K562 (cell line): Measurements from ENCODE around the gene GNAT2. TPM values are rescaled to one million over a fixed set of nuclear protein-coding genes. Genes with fewer than 3 reads are reported as not detected.

ENCODE experiments used
- AFF1 ChIP-seq, 2 experiments: fragments of 450-650 bp; IDR thresholded peaks; 2 replicates each; pipeline ENCODE4 v1.6.1; 2018; ENCODE audit warnings: mild to moderate bottlenecking in 2 of 2, low read depth in 1 of 2; ENCODE audit not compliant: partially characterized antibody in 2 of 2
- ATF3 ChIP-seq, 2 experiments: fragments of 450-650 bp in 1 of 2; sonication (generic) in 1 of 2; formaldehyde crosslinking in 1 of 2; IDR thresholded peaks in 1 of 2; conservative IDR thresholded peaks in 1 of 2; 2 replicates each; pipeline versions ENCODE4 v1.6.1 to v1.8.1; 2016 to 2023; ENCODE audit warnings: mild to moderate bottlenecking in 2 of 2, moderate library complexity in 2 of 2, inconsistent platforms in 1 of 2, missing genetic modification reagents in 1 of 2
- CREM ChIP-seq: IDR thresholded peaks from 2 replicates; pipeline ENCODE4 v1.6.1; 2014; ENCODE audit warnings: antibody characterized with exemption, low read depth
- EP400 ChIP-seq: fragments of 450-650 bp; IDR thresholded peaks from 2 replicates; pipeline ENCODE4 v1.6.1; 2017; ENCODE audit warnings: antibody characterized with exemption, mild to moderate bottlenecking, moderate library complexity
- FOXP1 ChIP-seq: sonication (generic); formaldehyde crosslinking; IDR thresholded peaks from 2 replicates; pipeline ENCODE4 v1.8.0; 2022; ENCODE audit warnings: mild to moderate bottlenecking, missing genetic modification reagents
- GABPA ChIP-seq: fragments of 200-800 bp; sonication (Bioruptor generic); conservative IDR thresholded peaks from 2 replicates; pipeline ENCODE4 v1.6.1; 2016; ENCODE audit warnings: low read depth, missing genetic modification characterization, missing compliant biosample characterization
- HMGN3 ChIP-seq: IDR thresholded peaks from 2 replicates; pipeline ENCODE4 v1.6.1; 2011; ENCODE audit warnings: borderline replicate concordance, low read depth, mild to moderate bottlenecking, mixed read lengths, low read length; ENCODE audit not compliant: insufficient read length; ENCODE audit errors: extremely low read depth
- RBBP5 ChIP-seq: fragments of 200-600 bp; sonication (generic); IDR thresholded peaks from 2 replicates; pipeline ENCODE4 v1.6.1; 2012; ENCODE audit warnings: borderline replicate concordance, mild to moderate bottlenecking, low read length, control low read depth, inconsistent platforms; ENCODE audit not compliant: insufficient read depth, poor library complexity, severe bottlenecking
- RFX1 ChIP-seq: fragments of 450-650 bp; IDR thresholded peaks from 2 replicates; pipeline ENCODE4 v1.6.1; 2016; ENCODE audit warnings: mild to moderate bottlenecking, moderate library complexity
- SNRNP70 ChIP-seq: fragments of 200-400 bp; formaldehyde crosslinking; optimal IDR thresholded peaks from 2 replicates; pipeline ENCODE3; 2017; ENCODE audit warnings: low read depth, low read length
- SPI1 ChIP-seq: IDR thresholded peaks from 2 replicates; pipeline ENCODE4 v1.6.1; 2011; ENCODE audit warnings: low read depth, low read length, control low read depth, borderline replicate concordance
- STAT5B ChIP-seq: fragments of 250-450 bp; sonication (Bioruptor Pico); IDR thresholded peaks from 2 replicates; pipeline ENCODE4 v1.8.0; 2021; ENCODE audit warnings: mild to moderate bottlenecking, inconsistent platforms
- TBP ChIP-seq: optimal IDR thresholded peaks from 2 replicates; pipeline ENCODE3; 2011; ENCODE audit warnings: low read depth, low read length, improper control_type of control experiment
- ZNF133 ChIP-seq: fragments of 250-450 bp; sonication (Bioruptor Pico); IDR thresholded peaks from 2 replicates; pipeline ENCODE4 v1.4.0; 2020; ENCODE audit warnings: mild to moderate bottlenecking
- ZNF280B ChIP-seq: fragments of 250-450 bp; sonication (Bioruptor Pico); IDR thresholded peaks from 2 replicates; pipeline ENCODE4 v1.5.1; 2021; ENCODE audit warnings: mild to moderate bottlenecking
- ZNF518B ChIP-seq: fragments of 250-450 bp; sonication (Bioruptor Pico); IDR thresholded peaks from 2 replicates; pipeline ENCODE4 v1.5.0; 2021; ENCODE audit warnings: mild to moderate bottlenecking, moderate library complexity
- polyA plus RNA-seq, 8 experiments: library from polyadenylated mRNA; depleted of rRNA in 4 of 8; stranded (reverse) in 5 of 8; unstranded in 3 of 8; fragments of >200 nt; fragmentation: Nextera tagmentation in 2 of 8; fragmentation: Illumina TruSeq in 1 of 8; extraction: Ambion mirVana in 2 of 8; extraction: Trizol in 1 of 8; gene quantifications; 2 replicates each; pipeline versions ENCODE4 v1.2.1 to v1.2.3, GENCODE V29; 2011 to 2014; ENCODE audit warnings: inconsistent platforms in 1 of 8, missing spikeins in 1 of 8
- total RNA-seq, 7 experiments: library from RNA; depleted of rRNA in 6 of 7; stranded (reverse); fragments of >200 nt in 6 of 7; fragmentation: Illumina TruSeq in 2 of 7; extraction: Trizol in 2 of 7; gene quantifications; 2 replicates each; pipeline versions ENCODE4 v1.2.1 to v1.2.3, GENCODE V29; 2011 to 2021; ENCODE audit warnings: low replicate concordance in 1 of 7

Gene GNAT2
- total and polyA plus RNA-seq, 9 of the 15 experiments (the other 6 are each of a cell fraction or from before 2014, with no cell fraction given): 0.06 to 0.52 (median 0.24) TPM; not detected in 1

- TF ChIP-seq ZNF280B (no peak), HMGN3 (peak; percentile 35), ATF3 (IDR thresholded peaks at IDR 0.05) (0 out of 2 replicates have a peak, but pooled peaks have one; percentile 18), ATF3 (CRISPR knock-in tag; conservative IDR thresholded peaks at IDR 0.05) (no peak), SPI1 (peak; percentile 53; the same call in 1 of the 2 replicates), SNRNP70 (no peak), FOXP1 (CRISPR knock-in tag) (0 out of 2 replicates have a peak, but pooled peaks have one; percentile 53), RBBP5 (no peak), ZNF133 (no peak), AFF1 (IDR thresholded peaks at IDR 0.05; ENCODE audit: low read depth in 1 of 2, partially characterized antibody in 2 of 2) (no peak), CREM (peak; percentile 44), TBP (peak; percentile 22), EP400 (no peak), RFX1 (peak; percentile 94), GABPA (tag) (peak; percentile 82), STAT5B (CRISPR knock-in tag) (no peak), ZNF518B (CRISPR knock-in tag) (no peak)
Measured at GRCh38 chr1:109620841-109621286, 1.4 kb upstream of the GNAT2 start (continued).
